AG04450 (cell line): ENCODE results near the gene GPC6. TPM values are rescaled to one million over a fixed set of nuclear protein-coding genes. Genes with fewer than 3 reads are reported as not detected.

Experiments used
- CTCF ChIA-PET: fragments of 300-600, 350-600 bp; formaldehyde crosslinking; extraction: SDS; loops from one replicate; lab custom pipeline; 2022; ENCODE audit warnings: antibody characterized with exemption, inconsistent platforms; lab: Charles Lee
- POLR2A ChIA-PET: fragments of 350-600 bp; formaldehyde crosslinking; extraction: SDS; loops from one replicate; lab custom pipeline; 2021; ENCODE audit warnings: antibody characterized with exemption, inconsistent platforms; lab: Yijun Ruan, JAX
- DNase-seq: peaks from one replicate; pipeline ENCODE4 v3.0.0-alpha.2; 2011; ENCODE audit warnings: low read depth, low spot score
- H3K27ac ChIP-seq: one replicate; pipeline ENCODE4 v1.5.1; 2012; ENCODE audit warnings: low read depth, low read length, control low read depth
- H3K27me3 ChIP-seq: one replicate; pipeline ENCODE4 v1.6.0; 2012; ENCODE audit warnings: low read length; ENCODE audit not compliant: control insufficient read depth, insufficient read depth
- H3K4me3 ChIP-seq: 2 replicates; pipeline ENCODE4 v1.5.1; 2011; ENCODE audit warnings: mild to moderate bottlenecking, low read depth, low read length, control low read depth
- H3K9me3 ChIP-seq: 2 replicates; pipeline ENCODE4 v1.5.1; 2012; ENCODE audit warnings: low read length; ENCODE audit not compliant: control insufficient read depth, insufficient read depth
- CTCF ChIP-seq: IDR thresholded peaks from 2 replicates; pipeline ENCODE4 v1.5.1; 2011; ENCODE audit warnings: low read depth, low read length, control low read depth, inconsistent platforms
- polyA plus RNA-seq: library from polyadenylated mRNA; depleted of rRNA; stranded (reverse); fragments of >200 nt; gene quantifications from 2 replicates; pipeline ENCODE4 v1.2.3, GENCODE V29; 2011

GPC6 gene
- polyA plus RNA-seq, 1 experiment, result 40.4 TPM

GRCh38 chr13:93234459-93234858 lies 7.9 kb downstream of the GPC6 start:
- Histone ChIP-seq H3K9me3 (no peaks in the 10 kb centered on the region), H3K27ac (no peak overlapping the region), H3K27me3 (no peaks in the 10 kb centered on the region), H3K4me3 (no peak overlapping the region)
- TF ChIP-seq CTCF, result no peak
- ChIA-PET CTCF (no interaction called here), POLR2A (no interaction called here)
- no peak for DNase-seq

- Histone ChIP-seq H3K27ac (no peak overlapping the region), H3K4me3 (no peak overlapping the region), H3K27me3 (no peaks in the 10 kb centered on the region), H3K9me3 (no peaks in the 10 kb centered on the region)
- DNase-seq, result no peak
- ChIA-PET POLR2A (no interaction called here), CTCF (interaction anchor here (1.3 kb wide), 1 partner anchor 13 kb away, joined by 3 read pairs; no protein-coding TSS in a partner anchor)
- no peak for TF ChIP-seq CTCF
Observed at GRCh38 chr13:93235258-93236015, 8.8 kb downstream of the GPC6 start.

- Histone ChIP-seq H3K9me3 (no peaks in the 10 kb centered on the region), H3K4me3 (no peak overlapping the region), H3K27ac (no peak overlapping the region), H3K27me3 (no peaks in the 10 kb centered on the region)
- ChIA-PET POLR2A (no interaction called here), CTCF (interaction anchor here (0.6 kb wide), 1 partner anchor 120 kb away, joined by 3 read pairs; no protein-coding TSS in a partner anchor)
- DNase-seq, result no peak
- TF ChIP-seq CTCF, result no peak
Observed at GRCh38 chr13:93238711-93239110, 12.1 kb downstream of the GPC6 start.

GRCh38 chr13:93243375-93244063 lies 16.9 kb downstream of the GPC6 start:
- Histone ChIP-seq H3K27ac (peak overlapping the region; percentile 77), H3K4me3 (no peak overlapping the region), H3K9me3 (no peaks in the 10 kb centered on the region), H3K27me3 (no peaks in the 10 kb centered on the region)
- ChIA-PET CTCF (no interaction called here), POLR2A (interaction anchor here (0.7 kb wide), 1 partner anchor 15 kb away, joined by 3 read pairs; no protein-coding TSS in a partner anchor)
- no peak for TF ChIP-seq CTCF
- no peak for DNase-seq
